Chondrocyte (in vitro differentiated cells): ENCODE data around the gene POU5F1. TPM values are rescaled to one million over a fixed set of nuclear protein-coding genes. Genes with fewer than 3 reads are reported as not detected.

Experiments used
- DNase-seq: peaks from one replicate; pipeline ENCODE4 v3.0.0; 2021; ENCODE audit warnings: mixed read lengths, low spot score
- H3K27ac Mint-ChIP-seq: one replicate; pipeline ENCODE4 v1.8.0; 2021; ENCODE audit warnings: mild to moderate bottlenecking, moderate library complexity, mixed read lengths; ENCODE audit not compliant: unreplicated experiment
- H3K27me3 Mint-ChIP-seq: 2 replicates; pipeline ENCODE4 v1.8.0; 2021; ENCODE audit warnings: low read depth, mixed read lengths
- H3K36me3 Mint-ChIP-seq: 2 replicates; pipeline ENCODE4 v1.8.0; 2021; ENCODE audit warnings: low read depth, mixed read lengths
- H3K4me1 Mint-ChIP-seq: 2 replicates; pipeline ENCODE4 v1.8.0; 2021; ENCODE audit warnings: low read depth, mild to moderate bottlenecking, mixed read lengths
- H3K4me3 Mint-ChIP-seq: one replicate; pipeline ENCODE4 v1.8.0; 2021; ENCODE audit warnings: mild to moderate bottlenecking, moderate library complexity, mixed read lengths; ENCODE audit not compliant: unreplicated experiment
- H3K9me3 Mint-ChIP-seq: 2 replicates; pipeline ENCODE4 v1.8.0; 2021; ENCODE audit warnings: low read depth, mixed read lengths
- total RNA-seq: library from RNA; stranded (reverse); gene quantifications from 3 replicates; pipeline ENCODE4 v1.2.1, GENCODE V29; 2021
- TF ChIP-seq, protein P1 (sequence below): fragments of 200-600 bp; sonication (generic); IDR thresholded peaks from 2 replicates; pipeline ENCODE4 v1.5.0; 2021; ENCODE audit warnings: antibody characterized with exemption, mild to moderate bottlenecking, moderate library complexity

Gene POU5F1
- total RNA-seq, 1 donor from 2014 or later: 1.2 TPM

DNA sequence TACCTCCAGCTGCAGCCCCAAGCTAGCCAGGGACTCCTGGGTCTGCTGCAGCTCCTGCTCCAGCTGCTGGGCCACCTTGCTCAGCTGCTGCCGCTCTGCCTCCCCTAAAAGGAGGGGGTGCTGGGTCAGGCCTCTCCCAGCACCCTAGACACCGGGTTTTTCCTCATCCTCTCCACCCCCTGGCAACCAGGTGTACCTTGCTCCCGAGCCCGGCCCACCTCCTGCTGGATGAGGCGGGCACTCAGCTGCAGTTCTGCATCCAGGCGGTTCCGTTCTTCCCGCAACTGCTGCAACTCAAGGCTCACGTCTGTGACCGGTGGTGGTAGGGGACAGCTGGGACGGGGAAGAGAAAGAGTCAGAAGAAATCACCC is 25.5 kb downstream of the POU5F1 start:
- Mint-ChIP-seq H3K9me3 (no peaks in the 10 kb centered on the region), H3K36me3 (peaks cover 9% of the 10 kb centered on the region), H3K27ac (no peak overlapping the region), H3K4me3 (no peak overlapping the region), H3K27me3 (no peaks in the 10 kb centered on the region), H3K4me1 (peaks cover 17% of the 10 kb centered on the region)
- TF ChIP-seq, protein P1, sequence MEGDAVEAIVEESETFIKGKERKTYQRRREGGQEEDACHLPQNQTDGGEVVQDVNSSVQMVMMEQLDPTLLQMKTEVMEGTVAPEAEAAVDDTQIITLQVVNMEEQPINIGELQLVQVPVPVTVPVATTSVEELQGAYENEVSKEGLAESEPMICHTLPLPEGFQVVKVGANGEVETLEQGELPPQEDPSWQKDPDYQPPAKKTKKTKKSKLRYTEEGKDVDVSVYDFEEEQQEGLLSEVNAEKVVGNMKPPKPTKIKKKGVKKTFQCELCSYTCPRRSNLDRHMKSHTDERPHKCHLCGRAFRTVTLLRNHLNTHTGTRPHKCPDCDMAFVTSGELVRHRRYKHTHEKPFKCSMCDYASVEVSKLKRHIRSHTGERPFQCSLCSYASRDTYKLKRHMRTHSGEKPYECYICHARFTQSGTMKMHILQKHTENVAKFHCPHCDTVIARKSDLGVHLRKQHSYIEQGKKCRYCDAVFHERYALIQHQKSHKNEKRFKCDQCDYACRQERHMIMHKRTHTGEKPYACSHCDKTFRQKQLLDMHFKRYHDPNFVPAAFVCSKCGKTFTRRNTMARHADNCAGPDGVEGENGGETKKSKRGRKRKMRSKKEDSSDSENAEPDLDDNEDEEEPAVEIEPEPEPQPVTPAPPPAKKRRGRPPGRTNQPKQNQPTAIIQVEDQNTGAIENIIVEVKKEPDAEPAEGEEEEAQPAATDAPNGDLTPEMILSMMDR: no peak
- no peak for DNase-seq

DNA sequence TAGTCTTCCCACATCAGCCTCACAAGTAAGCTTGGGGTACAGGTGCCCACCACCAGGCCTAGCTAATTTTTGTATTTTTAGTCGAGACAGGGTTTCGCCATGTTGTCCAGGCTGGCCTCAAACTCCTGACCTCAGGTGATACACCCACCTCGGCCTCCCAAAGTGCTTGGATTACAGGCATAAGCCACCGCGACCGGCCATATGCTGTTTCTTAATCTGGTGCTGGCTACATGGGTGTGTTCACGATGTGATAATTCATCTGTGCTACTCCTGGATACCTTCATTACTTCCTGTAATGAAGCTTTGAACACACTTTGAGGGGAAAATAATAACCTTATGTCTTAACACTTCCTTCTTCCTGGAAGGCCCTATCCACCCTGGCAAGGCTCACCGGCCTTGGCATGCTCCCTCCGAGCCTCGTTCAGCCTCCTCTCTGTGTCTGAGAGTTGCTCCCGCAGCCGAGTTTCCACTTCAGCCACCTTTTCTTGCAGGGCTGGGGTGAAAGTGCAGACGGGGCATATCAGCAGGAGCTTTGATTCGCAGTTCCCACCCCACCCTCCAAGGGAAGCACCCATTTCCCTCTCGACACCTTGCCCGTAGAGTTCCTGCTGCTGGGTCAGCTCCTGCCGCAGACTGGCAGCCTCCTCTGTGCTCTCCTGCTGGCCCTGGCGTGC is 26.0 kb downstream of the POU5F1 start:
- no peak for DNase-seq
- Mint-ChIP-seq H3K27me3 (no peaks in the 10 kb centered on the region), H3K4me1 (peaks cover 22% of the 10 kb centered on the region), H3K4me3 (no peak overlapping the region), H3K27ac (no peak overlapping the region), H3K9me3 (no peaks in the 10 kb centered on the region), H3K36me3 (peaks cover 9% of the 10 kb centered on the region)
- TF ChIP-seq, protein P1: no peak

DNA sequence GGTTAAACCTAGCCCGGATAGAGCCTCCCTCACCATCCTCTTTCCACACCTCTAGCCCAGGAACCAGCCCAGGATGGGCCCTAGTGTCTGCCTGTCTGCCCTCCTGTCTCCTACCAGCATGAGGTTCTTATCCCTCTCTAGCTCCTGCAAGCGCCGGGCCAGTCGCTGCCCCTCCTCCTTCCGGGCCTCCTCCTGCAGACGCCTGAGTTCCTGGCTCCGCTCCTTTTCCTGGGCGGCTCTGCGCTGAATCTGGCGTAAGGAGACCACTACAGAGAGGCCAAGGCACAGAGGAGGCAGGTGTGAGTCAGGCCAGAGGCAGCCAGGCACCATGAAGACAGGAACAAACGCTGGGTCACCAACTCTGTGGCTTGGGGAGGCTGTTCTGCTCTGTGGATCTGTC is 27.3 kb downstream of the POU5F1 start:
- TF ChIP-seq, protein P1: no peak
- peaks cover 9% of the 10 kb centered on the region for H3K36me3 Mint-ChIP-seq
- DNase-seq: no peak

DNA sequence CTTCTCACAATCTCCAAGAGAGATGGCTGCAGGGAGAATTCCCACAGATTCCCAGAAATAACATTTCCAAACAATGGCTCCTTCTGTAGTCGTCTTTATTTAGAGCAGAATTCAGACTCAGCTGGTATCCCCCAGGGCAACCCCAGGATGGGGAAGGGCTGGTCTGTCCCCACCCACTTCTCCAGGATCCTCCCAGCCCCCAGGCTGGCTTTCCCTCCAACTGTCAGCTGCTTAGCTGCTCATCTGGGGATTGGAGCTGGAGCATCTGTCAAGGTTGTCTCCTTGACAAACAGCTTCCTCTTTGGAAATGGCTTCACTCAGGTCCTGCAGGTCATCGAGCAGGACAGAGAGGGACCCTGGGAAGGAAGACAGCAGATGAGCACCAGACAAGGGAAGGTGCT is 28.1 kb downstream of the POU5F1 start:
- Mint-ChIP-seq H3K36me3 (peaks cover 9% of the 10 kb centered on the region), H3K9me3 (no peaks in the 10 kb centered on the region), H3K4me3 (no peak overlapping the region), H3K4me1 (peaks cover 34% of the 10 kb centered on the region), H3K27ac (no peak overlapping the region), H3K27me3 (no peaks in the 10 kb centered on the region)
- TF ChIP-seq, protein P1: no peak
- no peak for DNase-seq

More for the DNA sequence above, 27.3 kb downstream of the POU5F1 start:
- Mint-ChIP-seq H3K4me1 (peaks cover 26% of the 10 kb centered on the region), H3K9me3 (no peaks in the 10 kb centered on the region), H3K27ac (peak overlapping the region; percentile 73), H3K27me3 (no peaks in the 10 kb centered on the region), H3K4me3 (no peak overlapping the region)

DNA sequence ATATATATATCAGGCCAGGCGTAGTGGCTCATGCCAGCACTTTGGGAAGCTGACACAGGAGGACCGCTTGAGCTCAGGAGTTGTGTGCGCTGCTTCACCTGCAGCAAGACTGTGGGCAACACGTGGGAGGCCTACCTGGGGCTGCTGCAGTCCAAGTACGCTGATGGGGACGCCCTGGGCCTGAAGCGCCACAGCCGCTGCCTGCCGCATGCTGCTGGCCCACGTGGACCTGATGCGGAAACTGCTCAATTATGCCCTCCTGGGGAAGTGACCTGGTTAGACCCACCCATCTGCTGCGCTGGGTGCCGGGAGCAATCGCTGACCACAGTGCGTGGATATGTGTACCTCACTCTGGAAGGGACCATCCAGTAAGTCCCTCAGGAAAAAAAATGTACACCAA is 29.8 kb downstream of the POU5F1 start:
- H3K9me3 Mint-ChIP-seq: no peaks in the 10 kb centered on the region
- TF ChIP-seq, protein P1: no peak
- peaks cover 9% of the 10 kb centered on the region for H3K36me3 Mint-ChIP-seq
- peaks cover 34% of the 10 kb centered on the region for H3K4me1 Mint-ChIP-seq
- H3K27me3 Mint-ChIP-seq: no peaks in the 10 kb centered on the region
- no peak for DNase-seq
- no peak overlapping the region for H3K27ac Mint-ChIP-seq
- H3K4me3 Mint-ChIP-seq: no peak overlapping the region
